GM19463 (cell line): Measurements from ENCODE around the gene CEP83.
"Not testable (repeated sequence)": the region's sequence is repeated elsewhere in the genome, so short reads cannot be mapped to it uniquely, and the experiment has no call there.

ENCODE experiments used
- ATAC-seq: cut with Tn5 transposase; IDR thresholded peaks from one replicate; pipeline ENCODE4 v1.9.1; 2021; ENCODE audit warnings: mild to moderate bottlenecking, moderate library complexity; ENCODE audit not compliant: unreplicated experiment

CEP83 gene

DNA sequence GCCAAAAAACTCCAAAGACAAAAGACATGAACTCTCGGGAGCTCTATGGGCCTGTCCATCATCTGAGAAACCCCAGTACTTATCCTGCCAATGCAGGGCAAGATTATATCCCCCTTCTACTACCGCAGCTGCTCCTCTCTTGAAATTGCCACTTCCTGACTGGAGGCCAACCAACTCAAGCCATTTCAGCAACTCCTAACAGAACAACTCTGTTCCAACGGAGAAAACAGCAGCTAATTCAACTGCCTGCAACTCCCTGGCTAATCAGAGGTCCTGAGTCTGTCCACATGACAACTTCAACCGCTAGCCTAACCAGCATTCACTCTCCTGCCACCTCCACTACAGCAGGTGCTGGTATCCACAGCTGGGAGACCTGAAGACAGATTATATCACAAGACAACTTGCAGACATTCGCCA, 24.1 kb downstream of the CEP83 start:
- no peak for ATAC-seq

DNA sequence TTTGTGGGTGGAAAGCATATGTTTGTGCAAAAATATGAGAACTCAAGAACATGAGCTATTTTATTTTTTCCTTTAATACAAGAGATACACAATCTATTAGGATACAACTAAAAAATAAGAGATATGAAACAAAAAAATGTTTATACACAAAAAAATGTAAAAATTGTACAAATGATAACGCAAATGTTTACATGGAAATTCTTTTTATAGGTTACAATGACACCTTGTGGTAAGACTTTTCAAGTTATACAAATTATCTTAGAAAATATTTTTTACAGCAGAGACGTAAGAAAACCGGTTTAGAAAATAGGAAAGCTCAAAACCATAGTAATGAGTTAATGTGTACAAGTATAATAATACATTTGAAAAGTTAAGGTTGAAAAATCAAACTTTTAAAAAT, 25.5 kb downstream of the CEP83 start:
- ATAC-seq, result no peak

DNA sequence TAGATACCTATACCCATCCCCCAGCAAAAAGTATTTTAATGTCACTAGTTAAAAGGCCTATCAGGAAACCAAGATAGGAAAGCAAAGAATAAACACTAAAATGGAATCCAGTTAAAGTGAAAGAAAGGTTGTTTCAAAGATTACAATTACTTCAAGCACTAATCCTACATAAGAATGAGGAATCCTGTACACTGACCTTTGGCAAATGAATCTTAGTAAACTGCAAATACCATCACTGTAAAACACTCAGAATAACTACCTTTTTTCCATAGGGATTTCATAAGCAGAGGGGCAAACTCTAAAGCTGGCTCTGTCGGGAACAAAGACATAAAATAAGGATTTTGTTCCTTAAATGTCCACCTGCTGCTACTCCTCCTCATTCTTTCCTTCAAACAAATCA, 25.9 kb downstream of the CEP83 start:
- ATAC-seq, result no peak

DNA sequence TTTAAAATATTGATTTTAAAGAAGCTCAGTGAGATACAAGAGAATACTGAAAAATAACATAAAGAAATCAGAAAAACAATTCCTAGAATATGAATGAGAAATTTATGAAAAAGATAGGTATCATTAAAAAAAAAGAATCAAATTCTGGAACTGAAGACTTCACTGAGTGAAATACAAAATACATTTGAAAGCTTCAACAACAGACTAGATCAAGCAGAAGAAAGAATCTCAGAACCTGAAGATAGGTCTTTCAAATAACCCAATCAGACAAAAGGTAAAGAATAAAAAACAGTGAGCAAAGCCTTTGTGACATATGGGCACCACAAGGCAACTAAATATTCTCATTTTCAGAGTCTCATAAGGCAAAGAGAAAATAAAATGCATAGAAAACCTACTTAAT, 29.4 kb downstream of the CEP83 start:
- no peak for ATAC-seq

DNA sequence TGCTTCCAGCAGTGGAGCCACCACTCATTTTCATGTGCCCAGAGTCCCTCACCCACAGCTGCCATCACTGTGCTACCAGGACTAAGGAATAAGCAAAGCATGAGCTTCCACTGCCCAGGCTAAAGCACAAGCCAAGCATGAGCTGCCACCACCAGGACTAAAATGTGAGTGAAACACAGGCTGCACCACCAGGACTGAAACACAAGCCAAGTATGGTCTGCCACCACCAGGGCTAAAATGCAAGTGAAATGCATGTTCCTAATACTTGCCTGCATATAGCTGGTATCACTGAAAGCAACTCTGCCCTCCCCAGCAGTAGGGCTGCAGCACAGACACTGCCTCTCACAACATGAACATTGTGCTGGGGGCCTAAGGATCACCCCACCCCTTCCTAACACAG, 30.0 kb downstream of the CEP83 start:
- no peak for ATAC-seq

DNA sequence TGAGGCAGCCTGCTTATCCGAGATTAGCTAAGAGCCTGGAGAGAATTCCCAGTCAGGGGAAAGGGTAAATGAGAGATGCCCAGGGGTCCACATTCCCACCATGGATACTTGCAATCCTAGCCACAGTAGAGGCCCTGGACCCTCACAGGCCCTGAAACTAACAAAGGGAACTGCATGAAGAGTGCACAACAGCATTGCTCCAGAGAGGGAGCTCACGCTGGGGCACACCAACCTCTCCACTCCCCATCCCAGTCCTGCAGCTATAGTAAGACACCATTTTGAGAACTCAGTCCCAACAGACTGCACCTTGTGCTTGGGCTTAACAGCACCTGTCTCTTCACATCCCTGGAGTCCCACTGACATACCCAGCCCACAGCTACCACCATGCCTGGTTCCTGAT, 30.5 kb downstream of the CEP83 start:
- no peak for ATAC-seq

DNA sequence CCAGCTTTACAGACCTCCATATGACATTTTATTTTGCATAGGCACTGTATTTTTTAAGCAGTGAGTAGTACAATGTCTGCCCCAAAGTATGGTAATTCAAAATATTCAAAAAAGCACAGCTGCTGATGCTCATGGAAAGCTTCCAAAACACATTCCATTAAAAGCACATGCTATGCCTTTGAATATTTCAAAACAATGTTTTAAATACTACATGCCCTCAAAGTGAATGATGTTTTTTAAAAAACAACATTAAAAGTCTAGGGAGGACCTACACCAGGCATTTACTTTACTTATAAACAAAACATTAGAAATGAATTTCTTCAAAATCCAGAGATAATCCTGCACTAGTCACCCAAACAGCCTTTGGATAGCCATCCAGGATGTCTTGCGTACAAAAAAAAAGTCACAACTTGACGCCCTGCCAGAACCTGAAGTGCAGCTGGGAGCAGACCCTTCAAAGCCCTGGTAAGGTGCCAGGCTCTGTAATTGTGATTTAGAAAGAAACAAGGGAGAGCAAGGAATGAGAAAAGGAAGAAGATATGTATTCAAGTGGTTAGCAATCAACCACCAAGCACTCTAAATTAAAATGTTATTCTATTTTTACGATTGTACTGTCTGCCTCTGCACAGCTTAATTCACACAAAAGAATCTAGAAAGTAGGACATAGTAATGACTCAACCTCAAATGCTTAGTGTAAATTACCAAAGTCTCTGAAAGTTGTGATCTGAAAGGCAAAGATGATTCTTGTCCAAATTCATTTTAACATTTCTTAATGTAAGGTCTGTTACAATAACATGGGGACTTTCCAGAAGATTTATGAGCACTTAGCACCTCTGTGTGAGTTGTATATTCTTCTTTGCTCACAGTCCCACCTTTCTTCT, 31.9 kb downstream of the CEP83 start:
- no peak for ATAC-seq

DNA sequence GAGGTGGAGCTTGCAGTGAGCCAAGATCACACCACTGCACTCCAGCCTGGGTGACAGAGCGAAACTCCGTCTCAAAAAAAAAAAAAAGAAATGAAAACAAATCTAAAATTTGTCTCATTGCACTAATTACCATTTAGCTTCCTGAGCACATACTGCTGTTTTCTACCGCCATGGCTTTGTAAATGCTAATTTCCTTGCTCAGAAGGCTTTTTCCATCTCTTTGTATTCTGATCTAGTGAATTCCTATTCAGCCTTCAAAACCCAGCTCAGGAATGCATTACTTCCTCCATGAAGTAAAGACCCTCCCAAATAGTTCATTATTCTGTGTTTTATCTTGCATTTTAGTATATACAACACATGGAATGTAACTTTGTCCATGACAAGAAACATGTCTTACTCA, 33.6 kb downstream of the CEP83 start:
- no peak for ATAC-seq

DNA sequence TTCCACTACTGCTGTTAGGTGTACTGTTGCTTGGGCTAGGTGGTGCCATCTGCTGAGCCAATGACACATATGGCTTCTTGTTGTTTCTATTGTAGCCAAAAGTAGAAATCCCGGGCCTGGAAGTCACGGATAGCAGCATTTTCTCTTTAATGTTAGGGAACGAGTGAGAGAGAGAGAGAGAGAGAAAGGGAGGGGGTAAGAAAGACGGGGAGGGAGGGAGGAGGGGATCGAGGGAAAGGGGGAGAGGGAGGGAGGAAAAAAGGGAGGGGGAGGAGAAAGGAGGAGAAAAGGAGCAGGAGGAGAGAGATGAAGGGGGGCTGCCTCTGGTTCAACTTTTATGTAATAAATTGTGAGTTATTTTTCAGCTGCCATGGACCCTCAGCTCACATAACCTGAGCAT, 34.8 kb downstream of the CEP83 start:
- ATAC-seq, result not testable (repeated sequence)

DNA sequence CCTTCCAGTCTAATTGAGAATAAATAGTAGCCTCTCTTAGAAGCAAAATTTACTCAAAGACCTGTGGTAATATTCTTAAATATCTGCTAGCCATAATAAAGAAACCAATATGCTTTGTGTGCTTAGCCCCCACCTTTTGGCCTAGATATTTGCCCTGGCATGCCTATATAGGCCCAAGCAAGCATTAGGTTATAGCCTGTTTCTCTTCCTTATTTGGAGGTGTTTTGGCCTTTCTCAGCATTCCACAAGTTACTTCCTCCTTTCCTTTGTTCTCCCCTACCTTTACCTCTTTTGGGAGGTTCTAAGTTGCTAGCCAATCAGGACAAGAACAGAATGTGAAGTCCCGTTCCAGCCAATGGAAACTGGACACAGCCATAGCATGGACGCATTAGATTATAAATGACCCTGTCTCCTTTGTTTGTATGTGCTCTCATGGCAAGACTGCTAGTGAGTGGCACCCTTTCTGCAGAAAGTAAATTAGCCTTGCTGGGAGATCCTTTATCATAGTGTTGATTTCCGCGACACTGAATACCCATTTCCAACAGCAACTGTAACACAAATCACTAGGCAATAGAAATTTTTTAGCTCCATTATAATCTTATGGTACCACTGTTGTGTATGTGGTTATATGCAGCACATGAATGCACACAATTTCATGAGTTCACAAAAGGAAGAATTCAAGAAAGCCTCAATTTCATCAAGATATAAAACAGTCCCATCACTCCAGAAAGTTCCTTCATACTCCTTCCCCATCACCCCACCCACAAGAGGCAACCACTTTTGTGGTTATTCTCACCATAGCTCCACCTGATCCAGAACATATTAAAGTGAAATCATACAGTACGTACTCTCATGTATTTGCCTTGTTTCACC, 37.6 kb downstream of the CEP83 start:
- ATAC-seq, result no peak

DNA sequence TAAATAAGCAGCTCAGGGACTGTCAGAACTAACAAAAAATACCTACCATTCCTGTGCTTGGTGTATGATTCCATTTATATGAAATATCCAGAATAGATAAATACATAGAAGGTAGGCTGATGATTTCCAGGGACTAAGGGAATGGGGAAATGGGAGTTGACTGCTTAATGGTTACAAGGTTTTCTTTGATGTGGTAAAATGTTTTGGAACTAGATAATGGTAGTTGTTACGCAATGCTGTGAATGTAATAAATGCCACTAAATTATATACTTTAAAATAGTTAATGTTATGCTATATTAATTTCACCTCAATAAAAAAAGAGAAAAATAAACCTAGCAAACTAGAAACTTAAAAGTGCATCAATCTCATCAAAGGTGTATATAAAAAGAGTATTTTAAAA, 41.1 kb downstream of the CEP83 start:
- no peak for ATAC-seq

DNA sequence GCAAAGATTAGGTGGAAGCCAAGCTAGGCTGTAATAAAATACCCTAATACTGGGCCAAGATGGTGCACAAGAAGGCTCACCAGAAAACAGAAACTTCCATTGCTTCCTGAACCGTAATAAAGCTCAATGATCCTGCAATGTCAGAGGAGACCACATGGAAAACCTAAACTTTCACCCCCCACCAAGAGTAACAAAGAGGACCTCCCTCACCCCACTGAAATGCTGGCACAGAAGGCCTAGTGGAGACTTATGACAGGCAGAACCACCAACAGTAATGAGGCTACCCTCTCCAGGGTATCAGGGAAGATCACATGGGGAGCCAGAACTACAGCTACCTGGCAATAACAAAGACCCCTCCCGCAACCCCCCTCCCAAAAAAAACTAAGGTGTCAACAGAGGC, 43.1 kb downstream of the CEP83 start:
- no peak for ATAC-seq

DNA sequence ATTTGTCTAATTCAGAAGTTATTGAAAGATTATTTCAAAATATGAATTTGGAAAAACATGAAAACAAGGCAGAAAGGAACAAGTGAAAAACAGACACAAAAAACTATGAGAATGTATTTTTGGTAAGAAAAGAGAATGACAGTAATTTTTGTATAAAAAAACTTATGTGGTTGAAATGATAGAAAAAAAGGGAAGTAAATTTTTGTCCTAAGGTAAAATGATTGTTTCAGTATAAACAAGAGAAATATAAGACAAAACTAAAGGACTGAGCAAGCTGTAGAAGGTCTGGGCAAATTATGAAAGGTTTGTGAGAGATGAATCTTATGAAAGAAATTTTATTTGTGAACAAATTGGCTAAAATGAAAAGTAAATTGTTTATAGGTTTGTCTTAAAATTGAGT, 44.6 kb downstream of the CEP83 start:
- no peak for ATAC-seq

DNA sequence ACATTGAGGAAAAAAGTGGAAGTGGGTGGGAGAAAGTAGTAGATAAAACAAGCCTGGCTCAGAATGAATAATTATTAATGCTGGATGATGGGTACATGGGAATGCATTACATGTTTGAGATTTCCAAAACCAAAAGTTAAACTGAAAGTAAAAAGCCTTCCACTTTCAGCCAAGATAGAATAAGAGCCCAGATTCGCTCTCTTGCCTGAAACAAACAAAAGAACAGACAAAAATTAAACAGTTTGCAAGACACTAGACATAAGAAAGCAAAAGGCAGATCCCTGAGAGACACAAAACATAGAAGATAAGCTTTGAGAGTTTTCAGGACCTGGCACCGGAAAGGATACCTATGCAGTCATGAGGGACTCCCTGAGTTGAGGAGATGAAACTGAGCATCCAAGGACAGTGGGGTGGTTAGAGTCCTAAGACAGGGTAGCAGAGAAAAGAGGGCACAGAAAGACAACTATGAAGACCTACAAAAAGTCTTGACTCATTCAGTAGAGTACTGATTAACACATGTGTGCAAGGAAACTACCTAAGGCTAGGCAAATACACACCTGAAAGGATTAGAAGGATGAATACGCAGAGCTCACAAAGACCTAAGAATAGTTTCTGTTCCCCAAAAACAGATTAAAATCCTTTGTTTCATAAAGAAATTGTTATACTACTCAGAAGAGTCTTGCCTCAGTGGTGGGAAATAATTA, 54.1 kb downstream of the CEP83 start:
- ATAC-seq, result peak; percentile 84

DNA sequence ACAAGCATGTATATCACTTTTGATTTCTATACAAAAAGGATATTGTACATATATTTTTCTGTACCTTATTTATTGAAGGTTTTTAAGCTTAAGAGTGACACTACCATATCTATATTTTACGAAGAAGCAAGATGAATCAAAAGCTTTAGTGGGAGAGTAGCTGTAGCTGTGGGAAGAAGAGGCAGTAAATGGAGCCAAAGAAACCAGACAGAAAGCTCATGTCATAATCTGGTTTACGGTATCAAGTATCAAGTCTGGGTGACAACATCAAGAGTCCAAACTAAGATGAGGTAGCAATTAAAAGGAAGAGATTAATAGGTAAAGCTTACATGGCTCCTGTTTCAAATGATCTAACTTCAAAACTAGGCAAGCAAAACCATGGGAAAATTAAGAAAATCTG, 54.8 kb downstream of the CEP83 start:
- no peak for ATAC-seq

DNA sequence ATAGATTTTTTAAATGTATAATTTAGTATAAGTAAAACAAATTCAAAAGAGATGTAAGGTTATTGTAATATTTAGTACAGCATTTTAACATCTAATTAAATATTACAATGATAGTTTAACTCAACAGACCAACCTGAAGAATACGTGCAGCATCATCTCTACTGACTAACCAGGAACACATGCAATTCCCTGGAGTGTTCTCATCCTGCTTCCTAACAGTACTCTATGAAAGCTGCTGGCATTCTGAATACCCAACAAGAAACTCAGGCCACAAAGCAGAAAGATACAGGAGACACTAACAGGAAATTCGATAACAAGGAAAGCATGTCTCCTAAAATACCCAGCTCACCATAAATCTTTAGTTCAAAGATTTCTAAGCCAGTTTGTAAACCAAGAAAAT, 58.3 kb downstream of the CEP83 start:
- ATAC-seq, result no peak

DNA sequence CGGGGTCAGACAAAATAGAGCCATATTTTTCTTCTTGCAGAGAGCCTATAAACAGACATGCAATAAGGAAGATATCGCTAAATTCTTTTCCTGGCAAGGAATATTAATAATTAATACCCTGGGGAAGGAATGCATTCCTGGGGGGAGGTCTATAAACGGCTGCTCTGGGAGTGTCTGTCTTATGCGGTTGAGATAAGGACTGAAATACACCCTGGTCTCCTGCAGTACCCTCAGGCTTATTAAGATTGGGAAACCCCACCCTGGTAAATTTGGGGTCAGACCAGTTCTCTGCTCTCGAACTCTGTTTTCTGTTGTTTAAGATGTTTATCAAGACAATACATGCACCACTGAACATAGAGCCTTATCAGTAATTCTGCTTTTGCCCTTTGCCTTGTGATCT, 61.0 kb downstream of the CEP83 start:
- not testable (repeated sequence) for ATAC-seq

DNA sequence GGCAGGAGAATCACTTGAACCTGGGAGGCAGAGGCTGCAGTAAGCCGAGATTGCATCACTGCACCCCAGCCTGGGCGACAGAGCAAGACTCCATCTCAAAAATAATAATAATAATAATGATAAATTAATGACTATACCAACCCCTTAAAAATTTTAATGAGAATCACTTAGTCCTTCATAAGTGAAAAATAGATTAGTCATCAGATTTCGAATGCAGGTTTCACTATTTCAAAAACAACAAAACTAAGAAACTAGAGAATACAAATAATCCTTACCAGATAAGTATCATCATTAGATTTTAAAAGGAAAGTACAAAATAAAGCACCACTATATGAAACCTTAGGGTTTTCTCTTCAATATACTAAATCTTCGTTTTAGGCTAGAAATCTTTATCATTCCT, 62.3 kb downstream of the CEP83 start:
- no peak for ATAC-seq

DNA sequence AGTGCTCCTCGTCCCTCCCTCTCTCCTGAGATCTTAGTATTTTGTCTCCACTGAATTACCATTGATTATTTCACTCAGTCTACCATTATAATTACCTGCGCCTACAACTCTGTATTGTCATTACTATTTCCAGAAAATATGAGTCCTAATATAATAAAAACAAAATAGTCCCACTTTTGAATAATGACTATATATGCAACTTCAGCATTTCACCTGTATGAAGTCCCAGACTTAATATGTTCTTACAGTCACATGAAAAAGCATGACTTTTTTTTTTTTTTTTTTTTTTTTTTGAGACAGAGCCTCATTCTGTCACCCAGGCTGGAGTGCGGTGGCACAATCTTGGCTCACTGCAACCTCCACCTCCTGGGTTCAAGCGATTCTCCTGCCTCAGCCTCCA, 63.7 kb downstream of the CEP83 start:
- not testable (repeated sequence) for ATAC-seq

DNA sequence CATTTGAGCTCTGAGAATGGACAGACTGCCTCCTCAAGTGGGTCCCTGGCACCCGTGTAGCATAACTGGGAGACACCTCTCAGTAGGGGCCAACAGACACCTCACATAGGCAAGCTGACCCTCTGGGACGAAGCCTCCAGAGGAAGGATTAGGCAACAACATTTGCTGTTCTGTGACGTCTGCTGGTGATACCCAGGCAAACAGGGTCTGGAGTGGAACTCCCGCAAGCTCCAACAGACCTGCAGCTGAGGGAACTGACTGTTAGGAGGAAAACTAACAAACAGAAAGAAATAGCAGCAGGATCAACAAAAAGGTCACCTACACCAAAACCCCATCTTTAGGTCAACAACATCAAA, 69.6 kb downstream of the CEP83 start:
- ATAC-seq, result no peak

DNA sequence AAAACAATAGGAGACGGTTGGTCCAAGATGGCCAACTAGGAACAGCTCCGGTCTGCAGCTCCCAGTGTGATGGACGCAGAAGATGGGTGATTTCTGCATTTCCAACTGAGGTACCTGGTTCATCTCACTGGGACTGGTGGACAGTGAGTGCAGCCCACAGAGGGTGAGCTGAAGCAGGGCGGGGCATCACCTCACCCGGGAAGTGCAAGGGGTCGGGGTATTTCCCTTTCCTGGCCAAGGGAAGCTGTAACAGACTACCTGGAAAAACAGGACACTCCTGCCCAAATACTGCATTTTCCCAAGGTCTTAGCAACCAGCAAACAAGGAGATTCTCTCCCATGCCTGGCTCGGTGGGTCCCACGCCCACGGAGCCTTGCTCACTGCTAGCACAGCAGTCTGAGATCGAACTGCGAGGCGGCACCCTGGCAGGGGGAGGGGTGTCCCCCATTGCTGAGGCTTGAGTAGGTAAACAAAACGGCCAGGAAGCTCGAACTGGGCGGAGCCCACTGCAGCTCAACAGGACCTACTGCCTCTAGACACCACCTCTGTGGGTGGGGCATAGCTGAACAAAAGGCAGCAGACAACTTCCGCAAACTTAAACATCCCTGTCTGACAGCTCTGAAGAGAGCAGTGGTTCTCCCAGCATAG, 70.1 kb downstream of the CEP83 start:
- not testable (repeated sequence) for ATAC-seq
